ENCODE results near the gene MRPL37. TPM values are rescaled to one million over a fixed set of nuclear protein-coding genes. Genes with fewer than 3 reads are reported as not detected.

The MRPL37 gene
- total and polyA plus RNA-seq, 8 donors: 17.5 to 49.2 (median 35.1) TPM

DNA sequence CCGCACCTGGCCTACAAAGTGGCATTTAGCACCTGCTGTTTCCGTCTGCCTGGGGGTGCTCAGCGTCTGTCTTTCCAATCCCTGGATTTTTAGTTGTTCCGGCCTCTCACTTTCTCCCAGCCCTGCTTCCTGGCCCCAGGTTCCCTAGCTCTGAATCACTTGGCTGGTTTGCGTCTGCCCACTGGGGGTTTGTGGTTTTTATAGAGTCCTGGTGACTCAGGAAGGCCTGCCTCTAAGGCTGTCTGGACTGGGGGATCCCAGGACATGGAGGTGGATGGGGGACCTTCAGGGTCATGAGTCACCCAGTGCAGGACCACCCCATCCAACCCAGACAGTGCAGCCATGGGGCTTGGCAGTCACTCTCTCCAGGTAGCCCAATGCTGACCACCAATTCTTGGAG, 53.5 kb downstream of the MRPL37 start:
- FAIRE-seq: no peak

GRCh38 chr1:54254055-54254454, 54.1 kb downstream of the MRPL37 start:
- ATAC-seq: no peak
- no peak overlapping the region for H3K27ac ChIP-seq
- WGBS, 2 donors: 81 to 82% methylated on average over 9 to 10 of the region's 10 CpGs
- intact Hi-C loops (cut with DNase I): no loop called here
- no peak for DNase-seq
- no peaks in the 10 kb centered on the region for H3K36me3 ChIP-seq
- TF ChIP-seq, protein P1, sequence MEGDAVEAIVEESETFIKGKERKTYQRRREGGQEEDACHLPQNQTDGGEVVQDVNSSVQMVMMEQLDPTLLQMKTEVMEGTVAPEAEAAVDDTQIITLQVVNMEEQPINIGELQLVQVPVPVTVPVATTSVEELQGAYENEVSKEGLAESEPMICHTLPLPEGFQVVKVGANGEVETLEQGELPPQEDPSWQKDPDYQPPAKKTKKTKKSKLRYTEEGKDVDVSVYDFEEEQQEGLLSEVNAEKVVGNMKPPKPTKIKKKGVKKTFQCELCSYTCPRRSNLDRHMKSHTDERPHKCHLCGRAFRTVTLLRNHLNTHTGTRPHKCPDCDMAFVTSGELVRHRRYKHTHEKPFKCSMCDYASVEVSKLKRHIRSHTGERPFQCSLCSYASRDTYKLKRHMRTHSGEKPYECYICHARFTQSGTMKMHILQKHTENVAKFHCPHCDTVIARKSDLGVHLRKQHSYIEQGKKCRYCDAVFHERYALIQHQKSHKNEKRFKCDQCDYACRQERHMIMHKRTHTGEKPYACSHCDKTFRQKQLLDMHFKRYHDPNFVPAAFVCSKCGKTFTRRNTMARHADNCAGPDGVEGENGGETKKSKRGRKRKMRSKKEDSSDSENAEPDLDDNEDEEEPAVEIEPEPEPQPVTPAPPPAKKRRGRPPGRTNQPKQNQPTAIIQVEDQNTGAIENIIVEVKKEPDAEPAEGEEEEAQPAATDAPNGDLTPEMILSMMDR (IDR thresholded peaks at IDR 0.05): no peak
- no peak for FAIRE-seq
- no peaks in the 10 kb centered on the region for H3K4me1 ChIP-seq
- no peak overlapping the region for H3K4me3 ChIP-seq
- H3K9me3 ChIP-seq: no peaks in the 10 kb centered on the region
- no peaks in the 10 kb centered on the region for H3K27me3 ChIP-seq

More for the DNA sequence above, 53.5 kb downstream of the MRPL37 start:
- TF ChIP-seq, protein P1 (IDR thresholded peaks at IDR 0.05): no peak
- 88 to 92% methylated on average over 5 of the region's 5 CpGs for WGBS, 2 donors
- Histone ChIP-seq H3K9me3 (no peaks in the 10 kb centered on the region), H3K27ac (no peak overlapping the region), H3K27me3 (no peaks in the 10 kb centered on the region), H3K4me3 (no peak overlapping the region), H3K36me3 (peaks cover 0 to 4% (median 0%) of the 10 kb centered on the region in 3 donors), H3K4me1 (no peaks in the 10 kb centered on the region)
- DNase-seq (no peak), ATAC-seq (peak in 2 of 4 donors; percentile 11 to 15)
- intact Hi-C loops (cut with DNase I): no loop called here

- DNase-seq (no peak), FAIRE-seq (no peak), ATAC-seq (no peak)
- Histone ChIP-seq H3K9me3 (no peaks in the 10 kb centered on the region), H3K27ac (no peak overlapping the region), H3K36me3 (no peaks in the 10 kb centered on the region), H3K27me3 (no peaks in the 10 kb centered on the region), H3K4me1 (no peaks in the 10 kb centered on the region), H3K4me3 (no peak overlapping the region)
- intact Hi-C loops (cut with DNase I): no loop called here
- 95 to 96% methylated on average over 9 of the region's 9 CpGs for WGBS, 2 donors
- TF ChIP-seq, protein P1 (IDR thresholded peaks at IDR 0.05): no peak
These were observed 55.2 kb downstream of the MRPL37 start for GRCh38 chr1:54255026-54255702.

- H3K4me1 ChIP-seq: no peaks in the 10 kb centered on the region
- H3K36me3 ChIP-seq: no peaks in the 10 kb centered on the region
- intact Hi-C loops (cut with DNase I): no loop called here
- ATAC-seq: peak in 1 of 4 donors; percentile 23
- no peak overlapping the region for H3K27ac ChIP-seq
- FAIRE-seq: no peak
- no peaks in the 10 kb centered on the region for H3K27me3 ChIP-seq
- H3K4me3 ChIP-seq: no peak overlapping the region
- no peaks in the 10 kb centered on the region for H3K9me3 ChIP-seq
- 90% methylated on average over 13 of the region's 13 CpGs for WGBS, 2 donors
- TF ChIP-seq, protein P1 (IDR thresholded peaks at IDR 0.05): no peak
- no peak for DNase-seq
These were observed 56.8 kb downstream of the MRPL37 start for GRCh38 chr1:54256522-54257345.

DNA sequence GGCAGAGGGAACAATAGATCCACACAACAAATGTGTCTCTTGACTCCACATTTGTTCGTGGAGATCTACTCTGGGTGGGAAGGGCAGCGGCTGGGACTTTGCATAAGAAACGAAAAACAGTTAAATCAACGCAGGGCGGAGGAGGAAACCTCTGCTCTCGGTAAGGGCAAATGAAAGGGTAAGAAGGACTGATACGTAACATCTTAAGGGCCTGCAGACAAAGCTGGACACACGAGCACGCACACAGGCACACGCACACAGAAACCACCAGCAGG, 57.3 kb downstream of the MRPL37 start:
- WGBS, 2 donors: 83 to 86% methylated on average over 10 of the region's 10 CpGs
- intact Hi-C loops (cut with DNase I): no loop called here
- DNase-seq (no peak), ATAC-seq (no peak), FAIRE-seq (no peak)
- Histone ChIP-seq H3K27ac (no peak overlapping the region), H3K4me3 (no peak overlapping the region), H3K4me1 (no peaks in the 10 kb centered on the region), H3K27me3 (no peaks in the 10 kb centered on the region), H3K9me3 (no peaks in the 10 kb centered on the region), H3K36me3 (no peaks in the 10 kb centered on the region)
- TF ChIP-seq, protein P1 (IDR thresholded peaks at IDR 0.05): no peak
